ENCODE data around the gene PCDHB5.
"Not testable (repeated sequence)": the region's sequence is repeated elsewhere in the genome, so short reads cannot be mapped to it uniquely, and the experiment has no call there.

PCDHB5 gene

GRCh38 chr5:141135030-141135717, at the start of gene PCDHB5:
Gene PCDHB5, plus strand, starts transcription at chr5:141135206. Its CDS starts 229 bp downstream, at chr5:141135435.
- no peak for DNase-seq

GRCh38 chr5:141094481-141095262, 40.3 kb upstream of the PCDHB5 start, which contains the start of gene PCDHB2:
Gene PCDHB2, plus strand, starts transcription at chr5:141094615. Its CDS starts 176 bp downstream, at chr5:141094791.
- no peak for DNase-seq

DNA sequence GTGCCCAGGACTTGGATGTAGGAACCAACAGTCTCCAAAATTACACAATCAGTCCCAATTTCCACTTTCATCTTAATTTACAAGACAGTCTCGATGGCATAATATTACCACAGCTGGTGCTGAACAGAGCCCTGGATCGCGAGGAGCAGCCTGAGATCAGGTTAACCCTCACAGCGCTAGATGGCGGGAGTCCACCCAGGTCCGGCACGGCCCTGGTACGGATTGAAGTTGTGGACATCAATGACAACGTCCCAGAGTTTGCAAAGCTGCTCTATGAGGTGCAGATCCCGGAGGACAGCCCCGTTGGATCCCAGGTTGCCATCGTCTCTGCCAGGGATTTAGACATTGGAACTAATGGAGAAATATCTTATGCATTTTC, 39.8 kb upstream of the PCDHB5 start:
- no peak for DNase-seq

GRCh38 chr5:141096181-141096580, 38.8 kb upstream of the PCDHB5 start:
- not testable (repeated sequence) for DNase-seq

GRCh38 chr5:141096586-141096985, 38.4 kb upstream of the PCDHB5 start:
- DNase-seq, result not testable (repeated sequence)

DNA sequence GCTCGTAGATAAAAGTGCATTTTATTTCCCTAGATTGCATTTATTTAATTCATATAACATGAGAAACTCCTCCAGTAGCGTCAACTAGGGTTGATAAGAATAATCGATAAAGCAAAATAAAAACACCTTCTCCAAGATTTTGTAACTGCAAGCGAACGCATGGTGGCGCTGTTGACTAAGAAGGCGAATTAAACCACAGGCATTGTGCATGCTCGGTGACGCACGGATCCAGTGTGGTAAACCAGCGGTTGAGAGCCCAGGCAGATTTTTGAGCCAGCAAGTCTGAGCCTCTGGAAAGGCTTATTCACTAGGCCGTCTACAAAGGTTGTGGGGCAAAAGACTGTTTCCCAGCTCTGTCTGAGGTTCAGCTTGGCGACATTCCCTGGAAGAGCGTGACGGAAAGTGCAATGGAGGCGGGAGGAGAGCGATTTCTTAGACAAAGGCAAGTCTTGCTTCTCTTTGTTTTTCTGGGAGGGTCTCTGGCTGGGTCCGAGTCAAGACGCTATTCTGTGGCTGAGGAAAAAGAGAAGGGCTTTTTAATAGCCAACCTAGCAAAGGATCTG, 34.7 kb upstream of the PCDHB5 start, which contains the start of gene PCDHB3:
TSS of gene PCDHB3 (plus strand) at position 231 of the 563 bp plus-strand sequence. CDS start at position 408, 177 bp downstream.
- DNase-seq, result no peak

DNA sequence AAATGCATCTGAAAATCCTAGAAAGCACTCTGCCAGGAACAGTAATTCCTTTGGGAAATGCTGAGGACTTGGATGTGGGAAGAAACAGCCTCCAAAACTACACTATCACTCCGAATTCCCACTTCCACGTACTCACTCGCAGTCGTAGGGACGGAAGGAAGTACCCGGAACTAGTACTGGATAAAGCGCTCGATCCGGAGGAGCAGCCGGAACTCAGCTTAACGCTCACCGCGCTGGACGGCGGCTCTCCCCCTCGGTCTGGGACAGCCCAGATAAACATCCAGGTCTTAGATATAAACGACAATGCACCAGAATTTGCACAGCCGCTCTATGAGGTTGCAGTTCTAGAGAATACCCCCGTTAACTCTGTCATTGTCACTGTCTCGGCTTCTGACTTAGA, 33.9 kb upstream of the PCDHB5 start:
- no peak for DNase-seq

DNA sequence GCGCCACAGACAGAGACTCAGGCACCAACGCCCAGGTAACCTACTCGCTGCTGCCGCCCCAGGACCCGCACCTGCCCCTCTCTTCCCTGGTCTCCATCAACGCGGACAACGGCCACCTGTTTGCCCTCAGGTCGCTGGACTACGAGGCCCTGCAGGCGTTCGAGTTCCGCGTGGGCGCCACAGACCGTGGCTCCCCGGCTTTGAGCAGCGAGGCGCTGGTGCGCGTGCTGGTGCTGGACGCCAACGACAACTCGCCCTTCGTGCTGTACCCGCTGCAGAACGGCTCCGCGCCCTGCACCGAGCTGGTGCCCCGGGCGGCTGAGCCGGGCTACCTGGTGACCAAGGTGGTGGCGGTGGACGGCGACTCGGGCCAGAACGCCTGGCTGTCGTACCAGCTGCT, 32.9 kb upstream of the PCDHB5 start:
- not testable (repeated sequence) for DNase-seq

GRCh38 chr5:141102471-141102870, 32.5 kb upstream of the PCDHB5 start:
- not testable (repeated sequence) for DNase-seq

DNA sequence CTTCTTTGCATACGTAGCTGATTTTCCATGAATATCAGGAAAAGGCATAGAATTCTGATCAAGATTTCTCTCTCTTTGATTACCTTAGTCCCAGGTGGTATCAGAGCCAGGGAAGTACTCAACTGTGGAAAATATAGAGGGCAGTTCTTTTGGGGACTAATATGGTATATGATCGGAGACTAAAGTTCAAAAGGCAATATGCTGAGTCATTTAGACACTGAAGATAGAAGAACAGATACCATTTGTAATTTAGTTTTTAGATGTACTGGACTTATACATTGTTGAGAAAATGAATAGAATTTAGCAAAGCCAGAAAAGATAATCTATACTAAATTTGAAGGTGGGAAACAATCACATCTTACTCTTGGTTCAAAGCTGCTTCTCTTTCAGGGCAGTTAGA, 29.7 kb upstream of the PCDHB5 start:
- no peak for DNase-seq

DNA sequence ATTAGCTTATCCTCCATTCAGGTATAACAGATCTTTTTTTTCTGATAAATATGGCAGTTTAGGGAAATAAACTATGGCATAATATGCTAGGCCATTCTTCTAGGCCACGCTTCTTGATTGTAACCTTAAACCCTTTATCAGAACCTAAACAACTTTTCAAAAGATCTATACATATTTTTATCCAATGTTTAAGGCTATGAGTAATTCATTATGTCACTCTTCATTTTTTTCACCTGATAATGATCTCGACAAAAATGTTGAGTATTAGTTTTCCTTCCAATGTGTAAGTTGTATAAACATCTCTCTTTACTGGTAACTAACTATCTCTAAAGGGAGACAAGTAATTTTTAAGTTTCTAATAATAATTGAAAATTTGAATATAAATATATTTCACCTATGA, 15.8 kb upstream of the PCDHB5 start:
- no peak for DNase-seq

- no peak for DNase-seq
Observed at GRCh38 chr5:141121563-141121962, 13.4 kb upstream of the PCDHB5 start, which contains the start of gene PCDHB4. Gene PCDHB4, plus strand, starts transcription at chr5:141121818. Its CDS starts 181 bp downstream, at chr5:141121999.

DNA sequence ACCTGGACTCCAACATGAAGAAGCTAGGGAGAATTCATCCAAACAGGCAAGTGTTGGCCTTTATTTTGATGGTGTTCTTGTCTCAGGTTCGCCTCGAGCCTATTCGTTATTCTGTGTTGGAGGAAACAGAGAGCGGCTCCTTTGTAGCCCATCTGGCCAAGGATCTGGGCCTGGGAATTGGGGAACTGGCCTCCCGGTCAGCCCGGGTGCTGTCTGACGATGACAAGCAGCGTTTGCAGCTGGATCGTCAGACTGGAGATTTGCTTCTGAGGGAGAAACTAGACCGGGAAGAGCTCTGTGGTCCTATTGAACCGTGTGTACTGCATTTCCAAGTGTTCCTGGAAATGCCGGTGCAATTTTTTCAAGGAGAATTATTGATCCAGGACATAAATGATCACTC, 13.0 kb upstream of the PCDHB5 start:
- no peak for DNase-seq

DNA sequence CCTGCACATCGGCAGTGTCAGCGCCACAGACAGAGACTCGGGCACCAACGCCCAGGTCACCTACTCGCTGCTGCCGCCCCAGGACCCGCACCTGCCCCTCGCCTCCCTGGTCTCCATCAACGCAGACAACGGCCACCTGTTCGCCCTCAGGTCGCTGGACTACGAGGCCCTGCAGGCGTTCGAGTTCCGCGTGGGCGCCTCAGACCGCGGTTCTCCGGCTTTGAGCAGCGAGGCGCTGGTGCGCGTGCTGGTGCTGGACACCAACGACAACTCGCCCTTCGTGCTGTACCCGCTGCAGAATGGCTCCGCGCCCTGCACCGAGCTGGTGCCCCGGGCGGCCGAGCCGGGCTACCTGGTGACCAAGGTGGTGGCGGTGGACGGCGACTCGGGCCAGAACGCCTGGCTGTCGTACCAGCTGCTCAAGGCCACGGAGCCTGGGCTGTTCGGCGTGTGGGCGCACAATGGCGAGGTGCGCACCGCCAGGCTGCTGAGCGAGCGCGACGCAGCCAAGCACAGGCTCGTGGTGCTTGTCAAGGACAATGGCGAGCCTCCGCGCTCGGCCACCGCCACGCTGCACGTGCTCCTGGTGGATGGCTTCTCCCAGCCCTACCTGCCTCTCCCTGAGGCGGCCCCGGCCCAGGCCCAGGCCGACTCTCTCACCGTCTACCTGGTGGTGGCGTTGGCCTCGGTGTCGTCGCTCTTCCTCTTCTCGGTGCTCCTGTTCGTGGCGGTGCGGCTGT, 11.4 kb upstream of the PCDHB5 start:
- DNase-seq, result not testable (repeated sequence)

- DNase-seq, result no peak
Observed at GRCh38 chr5:141127305-141127704, 7.7 kb upstream of the PCDHB5 start.

DNA sequence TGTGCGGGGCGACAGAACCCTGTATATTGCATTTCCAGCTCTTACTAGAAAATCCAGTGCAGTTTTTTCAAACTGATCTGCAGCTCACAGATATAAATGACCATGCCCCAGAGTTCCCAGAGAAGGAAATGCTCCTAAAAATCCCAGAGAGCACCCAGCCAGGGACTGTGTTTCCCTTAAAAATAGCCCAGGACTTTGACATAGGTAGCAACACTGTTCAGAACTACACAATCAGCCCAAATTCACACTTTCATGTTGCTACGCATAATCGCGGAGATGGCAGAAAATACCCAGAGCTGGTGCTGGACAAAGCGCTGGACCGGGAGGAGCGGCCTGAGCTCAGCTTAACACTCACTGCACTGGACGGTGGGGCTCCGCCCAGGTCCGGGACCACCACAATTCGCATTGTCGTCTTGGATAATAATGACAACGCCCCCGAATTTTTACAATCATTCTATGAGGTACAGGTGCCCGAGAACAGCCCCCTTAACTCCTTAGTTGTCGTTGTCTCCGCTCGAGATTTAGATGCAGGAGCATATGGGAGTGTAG, 786 bp downstream of the PCDHB5 start:
- DNase-seq, result no peak

DNA sequence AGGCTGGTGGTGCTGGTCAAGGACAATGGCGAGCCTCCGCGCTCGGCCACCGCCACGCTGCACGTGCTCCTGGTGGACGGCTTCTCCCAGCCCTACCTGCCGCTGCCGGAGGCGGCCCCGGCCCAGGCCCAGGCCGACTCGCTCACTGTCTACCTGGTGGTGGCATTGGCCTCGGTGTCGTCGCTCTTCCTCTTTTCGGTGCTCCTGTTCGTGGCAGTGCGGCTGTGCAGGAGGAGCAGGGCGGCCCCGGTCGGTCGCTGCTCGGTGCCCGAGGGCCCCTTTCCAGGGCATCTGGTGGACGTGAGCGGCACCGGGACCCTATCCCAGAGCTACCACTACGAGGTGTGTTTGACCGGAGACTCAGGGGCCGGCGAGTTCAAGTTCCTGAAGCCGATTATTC, 2.3 kb downstream of the PCDHB5 start:
- not testable (repeated sequence) for DNase-seq

DNA sequence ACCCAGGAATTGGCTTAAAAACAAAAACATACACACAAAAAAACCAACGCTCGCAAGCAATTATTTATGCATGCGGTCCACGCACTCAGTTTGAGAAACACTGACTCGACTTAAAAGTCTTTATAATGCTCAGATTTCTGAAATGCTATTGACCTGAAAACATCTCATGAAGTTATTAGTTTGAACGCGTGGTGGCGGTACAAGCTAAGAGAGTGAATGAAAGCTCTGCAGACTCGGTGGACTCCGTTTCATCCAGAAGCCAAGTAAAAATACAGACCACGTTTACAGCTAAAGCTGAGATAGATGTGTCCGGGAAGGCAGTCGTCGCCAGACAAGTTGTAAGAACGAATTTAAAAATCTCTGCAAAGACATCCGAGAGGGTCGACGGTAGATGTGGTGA, 14.8 kb downstream of the PCDHB5 start, which contains the start of gene PCDHB6:
TSS of gene PCDHB6 (plus strand) at position 246 of the 400 bp plus-strand sequence. CDS start 201 bp downstream, outside the sequence.
- no peak for DNase-seq

- DNase-seq, result no peak
Observed at GRCh38 chr5:141150224-141150992, 15.4 kb downstream of the PCDHB5 start.

DNA sequence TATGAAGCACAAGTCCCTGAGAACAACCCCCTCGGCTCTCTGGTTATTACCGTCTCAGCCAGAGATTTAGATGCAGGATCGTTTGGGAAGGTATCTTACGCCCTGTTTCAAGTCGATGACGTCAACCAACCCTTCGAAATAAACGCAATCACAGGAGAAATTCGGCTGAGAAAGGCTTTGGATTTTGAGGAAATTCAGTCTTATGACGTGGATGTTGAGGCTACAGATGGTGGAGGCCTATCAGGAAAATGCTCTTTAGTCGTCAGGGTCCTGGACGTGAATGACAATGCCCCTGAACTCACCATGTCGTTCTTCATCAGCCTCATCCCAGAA, 16.0 kb downstream of the PCDHB5 start:
- DNase-seq, result no peak

DNA sequence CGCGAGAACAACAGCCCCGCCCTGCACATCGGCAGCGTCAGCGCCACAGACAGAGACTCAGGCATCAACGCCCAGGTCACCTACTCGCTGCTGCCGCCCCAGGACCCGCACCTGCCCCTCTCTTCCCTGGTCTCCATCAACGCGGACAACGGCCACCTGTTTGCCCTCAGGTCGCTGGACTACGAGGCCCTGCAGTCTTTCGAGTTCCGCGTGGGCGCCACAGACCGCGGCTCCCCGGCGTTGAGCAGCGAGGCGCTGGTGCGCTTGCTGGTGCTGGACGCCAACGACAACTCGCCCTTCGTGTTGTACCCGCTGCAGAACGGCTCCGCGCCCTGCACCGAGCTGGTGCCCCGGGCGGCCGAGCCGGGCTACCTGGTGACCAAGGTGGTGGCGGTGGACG, 16.6 kb downstream of the PCDHB5 start:
- DNase-seq, result not testable (repeated sequence)

GRCh38 chr5:141152096-141152495, 17.1 kb downstream of the PCDHB5 start:
- not testable (repeated sequence) for DNase-seq
